Inflammatory macrophage (primary cell): Measurements from ENCODE around the gene CDH12.
"Not testable (repeated sequence)": the region's sequence is repeated elsewhere in the genome, so short reads cannot be mapped to it uniquely, and the experiment has no call there.

Source experiments
- DNase-seq, 2 donors: peaks; one replicate each; pipeline ENCODE4 v3.0.0-alpha.2; 2020 to 2022

Gene CDH12

GRCh38 chr5:22649074-22649473 lies 204.1 kb downstream of the CDH12 start:
- no peak for DNase-seq

GRCh38 chr5:22644859-22645258 lies 208.3 kb downstream of the CDH12 start:
- no peak for DNase-seq

- no peak for DNase-seq
Measured at GRCh38 chr5:22643356-22643755, 209.8 kb downstream of the CDH12 start.

- no peak for DNase-seq
Measured at GRCh38 chr5:22631683-22632082, 221.5 kb downstream of the CDH12 start.

GRCh38 chr5:22627029-22627428 lies 226.1 kb downstream of the CDH12 start:
- no peak for DNase-seq

GRCh38 chr5:22625451-22625850 lies 227.7 kb downstream of the CDH12 start:
- DNase-seq, result no peak

GRCh38 chr5:22621084-22621483 lies 232.1 kb downstream of the CDH12 start:
- no peak for DNase-seq

GRCh38 chr5:22615964-22616363 lies 237.2 kb downstream of the CDH12 start:
- DNase-seq, result no peak

- DNase-seq, result no peak
Measured at GRCh38 chr5:22614486-22615094, 238.6 kb downstream of the CDH12 start.

- DNase-seq, result no peak
Measured at GRCh38 chr5:22612928-22613327, 240.2 kb downstream of the CDH12 start.

- DNase-seq, result no peak
Measured at GRCh38 chr5:22611327-22611726, 241.8 kb downstream of the CDH12 start.

GRCh38 chr5:22607498-22607897 lies 245.6 kb downstream of the CDH12 start:
- DNase-seq, result not testable (repeated sequence)

GRCh38 chr5:22605473-22605872 lies 247.7 kb downstream of the CDH12 start:
- DNase-seq, result no peak

- no peak for DNase-seq
Measured at GRCh38 chr5:22604711-22605110, 248.4 kb downstream of the CDH12 start.

GRCh38 chr5:22598796-22599195 lies 254.3 kb downstream of the CDH12 start:
- no peak for DNase-seq

GRCh38 chr5:22596404-22596970 lies 256.7 kb downstream of the CDH12 start:
- no peak for DNase-seq

- DNase-seq, result no peak
Measured at GRCh38 chr5:22594491-22594890, 258.7 kb downstream of the CDH12 start.

GRCh38 chr5:22593592-22593991 lies 259.6 kb downstream of the CDH12 start:
- DNase-seq, result no peak

- DNase-seq, result no peak
Measured at GRCh38 chr5:22591461-22591860, 261.7 kb downstream of the CDH12 start.

- DNase-seq, result no peak
Measured at GRCh38 chr5:22590677-22591268, 262.4 kb downstream of the CDH12 start.

- DNase-seq, result no peak
Measured at GRCh38 chr5:22577711-22578110, 275.4 kb downstream of the CDH12 start.

GRCh38 chr5:22577006-22577405 lies 276.1 kb downstream of the CDH12 start:
- no peak for DNase-seq

- no peak for DNase-seq
Measured at GRCh38 chr5:22572941-22573340, 280.2 kb downstream of the CDH12 start.

GRCh38 chr5:22567983-22568382 lies 285.2 kb downstream of the CDH12 start:
- DNase-seq, result no peak

GRCh38 chr5:22560147-22560546 lies 293.0 kb downstream of the CDH12 start:
- DNase-seq, result no peak
